SK-N-DZ (cell line): ENCODE measurements around the gene DEPDC7. TPM values are rescaled to one million over a fixed set of nuclear protein-coding genes. Genes with fewer than 3 reads are reported as not detected.
"Not testable (repeated sequence)": the region's sequence is repeated elsewhere in the genome, so short reads cannot be mapped to it uniquely, and the experiment has no call there.

Experiments
- DNase-seq: peaks from one replicate; pipeline ENCODE4 v3.0.0-alpha.2; 2015; ENCODE audit warnings: low spot score
- polyA plus RNA-seq, 2 experiments: library from polyadenylated mRNA; depleted of rRNA; stranded (reverse); fragments of >200 nt; gene quantifications; 2 replicates each; pipeline ENCODE4 v1.2.3, GENCODE V29; 2014

The DEPDC7 gene
- polyA plus RNA-seq (2014; cell fraction: cytosol; rRNA removed), result 6.1 and 8.6 TPM in 2 replicates
- polyA plus RNA-seq (2014; cell fraction: nucleus; rRNA removed), result 21.0 and 30.8 TPM in 2 replicates

GRCh38 chr11:33015621-33016551 is at the start of gene DEPDC7:
TSS of gene DEPDC7 (plus strand) at chr11:33015878. CDS start at chr11:33015956, 78 bp downstream.
- DNase-seq, result peak; percentile 90

GRCh38 chr11:32968541-32968940 is 47.1 kb upstream of the DEPDC7 start:
- no peak for DNase-seq

GRCh38 chr11:32972233-32972632 is 43.4 kb upstream of the DEPDC7 start:
- DNase-seq, result not testable (repeated sequence)

- DNase-seq, result no peak
Measured at GRCh38 chr11:32972781-32973180, 42.9 kb upstream of the DEPDC7 start.

- DNase-seq, result no peak
Measured at GRCh38 chr11:32982626-32983025, 33.1 kb upstream of the DEPDC7 start.

GRCh38 chr11:32983506-32983905 is 32.2 kb upstream of the DEPDC7 start:
- DNase-seq, result no peak

GRCh38 chr11:32985600-32985999 is 30.1 kb upstream of the DEPDC7 start:
- no peak for DNase-seq

GRCh38 chr11:32987851-32988250 is 27.8 kb upstream of the DEPDC7 start:
- no peak for DNase-seq

GRCh38 chr11:32990481-32990880 is 25.2 kb upstream of the DEPDC7 start:
- no peak for DNase-seq

GRCh38 chr11:32991427-32991826 is 24.3 kb upstream of the DEPDC7 start:
- no peak for DNase-seq

GRCh38 chr11:32991898-32992297 is 23.8 kb upstream of the DEPDC7 start:
- no peak for DNase-seq

- DNase-seq, result no peak
Measured at GRCh38 chr11:33000181-33000580, 15.5 kb upstream of the DEPDC7 start.

GRCh38 chr11:33001281-33001680 is 14.4 kb upstream of the DEPDC7 start:
- no peak for DNase-seq

GRCh38 chr11:33001751-33002542 is 13.7 kb upstream of the DEPDC7 start:
- no peak for DNase-seq

GRCh38 chr11:33005175-33005574 is 10.5 kb upstream of the DEPDC7 start:
- no peak for DNase-seq

- no peak for DNase-seq
Measured at GRCh38 chr11:33006010-33006409, 9.7 kb upstream of the DEPDC7 start.

- no peak for DNase-seq
Measured at GRCh38 chr11:33013755-33014154, 1.9 kb upstream of the DEPDC7 start.

- no peak for DNase-seq
Measured at GRCh38 chr11:33016654-33017053, 976 bp downstream of the DEPDC7 start.

- DNase-seq, result no peak
Measured at GRCh38 chr11:33017478-33017877, 1.8 kb downstream of the DEPDC7 start.

GRCh38 chr11:33017965-33018364 is 2.3 kb downstream of the DEPDC7 start:
- no peak for DNase-seq

GRCh38 chr11:33018840-33019239 is 3.2 kb downstream of the DEPDC7 start:
- DNase-seq, result no peak

- DNase-seq, result no peak
Measured at GRCh38 chr11:33021501-33021900, 5.8 kb downstream of the DEPDC7 start.
